K562 (cell line): ENCODE measurements around the gene DPM1. TPM values are rescaled to one million over a fixed set of nuclear protein-coding genes. Genes with fewer than 3 reads are reported as not detected.

ENCODE experiments used
- ARID1B ChIP-seq: fragments of 450-650 bp; IDR thresholded peaks from 2 replicates; pipeline ENCODE4 v1.6.1; 2016; ENCODE audit warnings: antibody characterized with exemption, mild to moderate bottlenecking, inconsistent platforms
- BCOR ChIP-seq: fragments of 450-650 bp; IDR thresholded peaks from 2 replicates; pipeline ENCODE4 v1.6.1; 2016
- ELF2 ChIP-seq: fragments of 250-450 bp; sonication (Bioruptor Pico); IDR thresholded peaks from 2 replicates; pipeline ENCODE4 v1.5.0; 2021; ENCODE audit warnings: mild to moderate bottlenecking
- FOXP4 ChIP-seq: sonication (generic); formaldehyde crosslinking; IDR thresholded peaks from 2 replicates; pipeline ENCODE4 v1.8.0; 2022; ENCODE audit warnings: mild to moderate bottlenecking, missing genetic modification reagents, borderline replicate concordance
- IFI16 ChIP-seq: fragments of 250-450 bp; sonication (Bioruptor Pico); IDR thresholded peaks from 2 replicates; pipeline ENCODE4 v2.1.2; 2022; ENCODE audit warnings: mild to moderate bottlenecking, inconsistent platforms
- MNT ChIP-seq, 2 experiments: fragments of 450-650 bp; conservative IDR thresholded peaks; 2 replicates each; pipeline ENCODE4 v1.6.1; 2017; ENCODE audit warnings: mild to moderate bottlenecking in 2 of 2, moderate library complexity in 2 of 2
- POU5F1 ChIP-seq: fragments of 150-350 bp; IDR thresholded peaks from 2 replicates; pipeline ENCODE4 v1.6.1; 2014; ENCODE audit warnings: borderline replicate concordance, low read length, low read depth, mild to moderate bottlenecking; ENCODE audit not compliant: partially characterized antibody
- SMARCA4 ChIP-seq: fragments of 450-650 bp; IDR thresholded peaks from 2 replicates; pipeline ENCODE4 v1.6.1; 2016
- XRCC3 ChIP-seq: fragments of 450-650 bp; IDR thresholded peaks from 2 replicates; pipeline ENCODE4 v1.6.1; 2017; ENCODE audit warnings: mild to moderate bottlenecking, moderate library complexity
- ZHX1 ChIP-seq: fragments of 150-350 bp; conservative IDR thresholded peaks from 2 replicates; pipeline ENCODE4 v1.6.1; 2014; ENCODE audit warnings: low read length
- ZNF778 ChIP-seq: fragments of 450-650 bp; formaldehyde crosslinking; IDR thresholded peaks from 2 replicates; pipeline ENCODE4 v1.4.0; 2020; ENCODE audit warnings: mild to moderate bottlenecking, moderate library complexity
- polyA plus RNA-seq, 8 experiments: library from polyadenylated mRNA; depleted of rRNA in 4 of 8; stranded (reverse) in 5 of 8; unstranded in 3 of 8; fragments of >200 nt; fragmentation: Nextera tagmentation in 2 of 8; fragmentation: Illumina TruSeq in 1 of 8; extraction: Ambion mirVana in 2 of 8; extraction: Trizol in 1 of 8; gene quantifications; 2 replicates each; pipeline versions ENCODE4 v1.2.1 to v1.2.3, GENCODE V29; 2011 to 2014; ENCODE audit warnings: inconsistent platforms in 1 of 8, missing spikeins in 1 of 8
- total RNA-seq, 7 experiments: library from RNA; depleted of rRNA in 6 of 7; stranded (reverse); fragments of >200 nt in 6 of 7; fragmentation: Illumina TruSeq in 2 of 7; extraction: Trizol in 2 of 7; gene quantifications; 2 replicates each; pipeline versions ENCODE4 v1.2.1 to v1.2.3, GENCODE V29; 2011 to 2021; ENCODE audit warnings: low replicate concordance in 1 of 7
- TF ChIP-seq, protein P1 (sequence below): fragments of 200-800 bp; sonication (Bioruptor generic); IDR thresholded peaks from 2 replicates; pipeline ENCODE4 v1.6.1; 2017; ENCODE audit warnings: missing genetic modification characterization, missing compliant biosample characterization
- TF ChIP-seq, protein P2 (sequence below), 2 experiments: IDR thresholded peaks; 2 replicates each; pipeline ENCODE4 v1.6.1; 2012; ENCODE audit warnings: improper control_type of control experiment in 2 of 2, low read depth in 2 of 2, low read length in 2 of 2, borderline replicate concordance in 1 of 2

Gene DPM1
- total and polyA plus RNA-seq, 9 of the 15 experiments (the other 6 are each of a cell fraction or from before 2014, with no cell fraction given) = 75.2 to 190 (median 153) TPM

DNA sequence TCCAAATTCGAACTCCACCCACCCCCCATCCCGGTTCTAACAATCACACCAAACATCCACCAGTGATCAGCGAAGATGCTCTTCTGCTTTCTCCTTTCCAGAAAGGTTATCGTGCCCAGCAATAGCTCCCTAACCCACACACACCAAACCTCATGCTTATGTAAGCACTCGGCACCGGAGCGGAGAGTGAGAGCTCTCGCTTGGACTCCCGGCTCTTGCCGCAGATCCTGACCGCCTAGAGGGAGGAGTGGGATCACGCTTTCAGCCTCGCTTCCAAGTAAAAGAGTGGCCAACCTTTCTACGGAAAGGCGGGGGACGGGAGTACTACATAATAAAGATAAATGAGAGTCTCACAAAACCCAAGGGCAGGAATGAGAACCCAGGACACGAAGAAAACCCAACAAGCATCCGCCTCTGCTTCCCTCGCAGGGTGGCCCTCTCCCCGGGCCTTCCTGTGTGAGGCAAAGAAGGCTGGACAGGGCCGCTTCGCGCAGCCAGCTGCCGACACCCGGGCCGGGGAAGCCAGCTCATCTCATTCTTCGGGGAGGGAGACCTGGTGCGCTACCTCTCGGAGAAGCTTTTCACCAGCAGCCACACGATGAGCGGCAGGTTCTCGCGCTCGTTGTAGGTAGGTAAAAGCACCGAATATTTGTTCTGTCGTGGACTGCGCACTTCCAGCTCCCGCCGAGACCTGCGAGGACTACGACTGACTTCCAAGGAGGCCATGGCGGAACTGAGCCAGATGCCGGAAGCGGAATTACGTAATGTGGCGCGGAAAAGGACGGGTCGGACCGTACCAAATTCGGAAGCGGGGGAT lies at the start of gene DPM1 (continued):
- no peak for TF ChIP-seq ZNF778 (CRISPR knock-in tag)
- TF ChIP-seq XRCC3 = no peak
- TF ChIP-seq, protein P1, sequence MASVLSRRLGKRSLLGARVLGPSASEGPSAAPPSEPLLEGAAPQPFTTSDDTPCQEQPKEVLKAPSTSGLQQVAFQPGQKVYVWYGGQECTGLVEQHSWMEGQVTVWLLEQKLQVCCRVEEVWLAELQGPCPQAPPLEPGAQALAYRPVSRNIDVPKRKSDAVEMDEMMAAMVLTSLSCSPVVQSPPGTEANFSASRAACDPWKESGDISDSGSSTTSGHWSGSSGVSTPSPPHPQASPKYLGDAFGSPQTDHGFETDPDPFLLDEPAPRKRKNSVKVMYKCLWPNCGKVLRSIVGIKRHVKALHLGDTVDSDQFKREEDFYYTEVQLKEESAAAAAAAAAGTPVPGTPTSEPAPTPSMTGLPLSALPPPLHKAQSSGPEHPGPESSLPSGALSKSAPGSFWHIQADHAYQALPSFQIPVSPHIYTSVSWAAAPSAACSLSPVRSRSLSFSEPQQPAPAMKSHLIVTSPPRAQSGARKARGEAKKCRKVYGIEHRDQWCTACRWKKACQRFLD (CRISPR knock-in tag) = peak; percentile 27; the same call in 1 of the 2 replicates
- TF ChIP-seq ZHX1 = no peak
- TF ChIP-seq, protein P2, sequence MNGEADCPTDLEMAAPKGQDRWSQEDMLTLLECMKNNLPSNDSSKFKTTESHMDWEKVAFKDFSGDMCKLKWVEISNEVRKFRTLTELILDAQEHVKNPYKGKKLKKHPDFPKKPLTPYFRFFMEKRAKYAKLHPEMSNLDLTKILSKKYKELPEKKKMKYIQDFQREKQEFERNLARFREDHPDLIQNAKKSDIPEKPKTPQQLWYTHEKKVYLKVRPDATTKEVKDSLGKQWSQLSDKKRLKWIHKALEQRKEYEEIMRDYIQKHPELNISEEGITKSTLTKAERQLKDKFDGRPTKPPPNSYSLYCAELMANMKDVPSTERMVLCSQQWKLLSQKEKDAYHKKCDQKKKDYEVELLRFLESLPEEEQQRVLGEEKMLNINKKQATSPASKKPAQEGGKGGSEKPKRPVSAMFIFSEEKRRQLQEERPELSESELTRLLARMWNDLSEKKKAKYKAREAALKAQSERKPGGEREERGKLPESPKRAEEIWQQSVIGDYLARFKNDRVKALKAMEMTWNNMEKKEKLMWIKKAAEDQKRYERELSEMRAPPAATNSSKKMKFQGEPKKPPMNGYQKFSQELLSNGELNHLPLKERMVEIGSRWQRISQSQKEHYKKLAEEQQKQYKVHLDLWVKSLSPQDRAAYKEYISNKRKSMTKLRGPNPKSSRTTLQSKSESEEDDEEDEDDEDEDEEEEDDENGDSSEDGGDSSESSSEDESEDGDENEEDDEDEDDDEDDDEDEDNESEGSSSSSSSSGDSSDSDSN (IDR thresholded peaks at IDR 0.05; ENCODE audit: borderline replicate concordance in 1 of 2, low read depth in 2 of 2, low read length in 2 of 2) = 0 out of 4 replicates have a peak, but pooled peaks of 1 of the 2 experiments have one; percentile 50
- TF ChIP-seq MNT (conservative IDR thresholded peaks at IDR 0.05) = no peak
- TF ChIP-seq POU5F1 = no peak
- TF ChIP-seq ARID1B = no peak
- TF ChIP-seq BCOR = 0 out of 2 replicates have a peak, but pooled peaks have one; percentile 22
- TF ChIP-seq IFI16 (CRISPR knock-in tag) = no peak
- no peak for TF ChIP-seq ELF2 (CRISPR knock-in tag)
- no peak for TF ChIP-seq SMARCA4
- peak; percentile 85; the same call in 1 of the 2 replicates for TF ChIP-seq FOXP4 (CRISPR knock-in tag)
